A673 (cell line): Measurements from ENCODE around the gene HAUS3. TPM values are rescaled to one million over a fixed set of nuclear protein-coding genes. Genes with fewer than 3 reads are reported as not detected.

Experiments
- BruUV-seq: library from RNA; stranded (reverse); fragments of 400-500 nt; replicated peaks from 2 replicates; lab custom pipeline; 2021; lab: Mats Ljungman, UMichigan
- CTCF ChIA-PET: fragments of 300-600 bp; sonication (Branson Sonifier 250); formaldehyde crosslinking; loops from one replicate; lab custom pipeline; 2022; ENCODE audit warnings: antibody characterized with exemption; lab: Charles Lee
- POLR2A ChIA-PET: fragments of 300-600 bp; sonication (Branson Sonifier 250); formaldehyde crosslinking; loops from one replicate; lab custom pipeline; 2022; ENCODE audit warnings: antibody characterized with exemption; ENCODE audit not compliant: low non-redundant PET; lab: Charles Lee
- DNase-seq: peaks from one replicate; pipeline ENCODE4 v3.0.0-alpha.2; 2015; ENCODE audit warnings: low spot score
- H3K27ac ChIP-seq: fragments of 200-600 bp; sonication (generic); 2 replicates; pipeline ENCODE4 v1.5.1; 2016; ENCODE audit warnings: mixed run types, low read depth, mild to moderate bottlenecking, mixed read lengths, antibody characterized with exemption, low read length; ENCODE audit not compliant: poor library complexity, severe bottlenecking
- H3K27me3 ChIP-seq: fragments of 200-600 bp; sonication (generic); replicated peaks from 2 replicates; pipeline ENCODE4 v1.6.1; 2017; ENCODE audit warnings: mixed run types, low read depth, mild to moderate bottlenecking, mixed read lengths, antibody characterized with exemption, low read length; ENCODE audit not compliant: insufficient read depth, poor library complexity
- H3K36me3 ChIP-seq: fragments of 200-600 bp; sonication (generic); 2 replicates; pipeline ENCODE4 v1.6.1; 2016; ENCODE audit warnings: mixed run types, mild to moderate bottlenecking, mixed read lengths, antibody characterized with exemption, low read length; ENCODE audit not compliant: insufficient read depth, poor library complexity, severe bottlenecking
- H3K4me1 ChIP-seq: fragments of 200-600 bp; sonication (generic); 2 replicates; pipeline ENCODE4 v1.6.1; 2017; ENCODE audit warnings: mixed run types, mild to moderate bottlenecking, mixed read lengths, antibody characterized with exemption, low read length; ENCODE audit not compliant: insufficient read depth, poor library complexity, severe bottlenecking
- H3K4me3 ChIP-seq: fragments of 200-600 bp; sonication (generic); 2 replicates; pipeline ENCODE4 v1.5.1; 2016; ENCODE audit warnings: low read depth, mixed run types, mild to moderate bottlenecking, mixed read lengths, low read length; ENCODE audit not compliant: poor library complexity, severe bottlenecking
- H3K9me3 ChIP-seq: fragments of 200-600 bp; sonication (generic); 2 replicates; pipeline ENCODE4 v1.6.1; 2016; ENCODE audit warnings: mixed run types, low read depth, mild to moderate bottlenecking, mixed read lengths, antibody characterized with exemption, low read length; ENCODE audit not compliant: poor library complexity, severe bottlenecking
- EZH2 ChIP-seq: fragments of 200-600 bp; sonication (generic); IDR thresholded peaks from 2 replicates; pipeline ENCODE4 v1.6.1; 2017; ENCODE audit warnings: borderline replicate concordance, low read depth, mild to moderate bottlenecking, mixed read lengths, antibody characterized with exemption, low read length; ENCODE audit not compliant: poor library complexity, severe bottlenecking
- intact Hi-C: fragments of 100-400 bp; cut with micrococcal nuclease; formaldehyde crosslinking; loops from one replicate; pipeline ENCODE4 v1.10.0; 2022; ENCODE audit not compliant: unreplicated experiment
- total RNA-seq: library from RNA; stranded (reverse); gene quantifications from 2 replicates; pipeline ENCODE4 v1.2.3, GENCODE V29; 2021
- TF ChIP-seq, protein P1 (sequence below): fragments of 300-800, 200-600 bp; sonication (generic); conservative IDR thresholded peaks from 2 replicates; pipeline ENCODE4 v1.5.1; 2017; ENCODE audit warnings: low read depth, mild to moderate bottlenecking, antibody characterized with exemption, low read length, moderate library complexity, mixed read lengths

Gene HAUS3
- total RNA-seq, 1 experiment from 2014 or later, result 27.7 TPM

DNA sequence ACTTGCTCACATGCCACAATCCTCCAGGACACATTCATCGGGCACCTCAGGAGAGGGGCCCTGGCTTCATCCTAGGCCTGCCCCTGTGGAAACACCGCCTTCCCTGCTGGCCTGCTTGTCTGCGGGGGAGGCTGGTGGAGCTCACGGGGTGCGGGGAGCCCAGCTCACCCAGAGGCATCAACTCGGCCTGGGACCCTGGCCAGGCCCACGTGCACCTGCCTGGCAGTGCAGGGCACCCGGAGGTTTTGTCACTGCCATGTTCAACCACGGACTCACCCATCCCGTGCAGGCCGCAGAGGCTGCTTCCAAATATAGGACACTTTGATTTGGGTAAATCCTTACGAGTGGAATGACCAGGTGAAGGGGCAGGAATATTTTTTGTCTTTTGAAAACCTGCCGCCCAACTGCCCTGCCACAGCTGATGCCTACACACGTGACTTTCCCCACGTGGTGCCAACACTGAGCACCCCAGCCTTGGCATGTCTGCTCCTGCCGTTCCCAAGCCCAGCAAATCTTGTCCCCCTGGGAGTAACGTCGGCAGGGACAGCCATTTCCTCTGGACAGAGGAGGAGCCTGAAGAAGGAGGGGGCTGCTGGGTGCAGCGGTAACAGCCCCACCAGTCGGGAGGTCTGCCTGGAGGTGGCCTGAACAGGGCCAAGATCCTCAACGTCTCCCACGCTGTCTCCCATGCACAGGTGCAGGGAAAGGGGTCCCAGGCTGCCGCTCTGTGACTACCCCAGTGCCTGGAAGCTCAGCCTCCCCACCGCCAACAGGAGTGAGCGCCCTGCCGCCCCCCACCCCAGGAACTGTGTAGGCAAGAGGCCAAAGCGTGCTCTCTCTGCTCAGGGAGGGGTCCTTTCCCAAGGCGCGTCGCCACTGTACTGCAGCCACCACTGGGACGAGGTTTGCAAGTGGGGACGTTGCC lies 11.5 kb upstream of the HAUS3 start:
- Histone ChIP-seq H3K9me3 (no peaks in the 10 kb centered on the region), H3K27ac (no peak overlapping the region), H3K4me1 (peaks cover 20% of the 10 kb centered on the region), H3K27me3 (no peaks in the 10 kb centered on the region), H3K36me3 (no peaks in the 10 kb centered on the region), H3K4me3 (no peak overlapping the region)
- intact Hi-C loops, result no loop called here
- POLR2A ChIA-PET, result no interaction called here
- TF ChIP-seq, protein P1, sequence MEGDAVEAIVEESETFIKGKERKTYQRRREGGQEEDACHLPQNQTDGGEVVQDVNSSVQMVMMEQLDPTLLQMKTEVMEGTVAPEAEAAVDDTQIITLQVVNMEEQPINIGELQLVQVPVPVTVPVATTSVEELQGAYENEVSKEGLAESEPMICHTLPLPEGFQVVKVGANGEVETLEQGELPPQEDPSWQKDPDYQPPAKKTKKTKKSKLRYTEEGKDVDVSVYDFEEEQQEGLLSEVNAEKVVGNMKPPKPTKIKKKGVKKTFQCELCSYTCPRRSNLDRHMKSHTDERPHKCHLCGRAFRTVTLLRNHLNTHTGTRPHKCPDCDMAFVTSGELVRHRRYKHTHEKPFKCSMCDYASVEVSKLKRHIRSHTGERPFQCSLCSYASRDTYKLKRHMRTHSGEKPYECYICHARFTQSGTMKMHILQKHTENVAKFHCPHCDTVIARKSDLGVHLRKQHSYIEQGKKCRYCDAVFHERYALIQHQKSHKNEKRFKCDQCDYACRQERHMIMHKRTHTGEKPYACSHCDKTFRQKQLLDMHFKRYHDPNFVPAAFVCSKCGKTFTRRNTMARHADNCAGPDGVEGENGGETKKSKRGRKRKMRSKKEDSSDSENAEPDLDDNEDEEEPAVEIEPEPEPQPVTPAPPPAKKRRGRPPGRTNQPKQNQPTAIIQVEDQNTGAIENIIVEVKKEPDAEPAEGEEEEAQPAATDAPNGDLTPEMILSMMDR, result no peak
- TF ChIP-seq EZH2, result no peak
- CTCF ChIA-PET, result no interaction called here
- no TSS peak for BruUV-seq
- no peak for DNase-seq

DNA sequence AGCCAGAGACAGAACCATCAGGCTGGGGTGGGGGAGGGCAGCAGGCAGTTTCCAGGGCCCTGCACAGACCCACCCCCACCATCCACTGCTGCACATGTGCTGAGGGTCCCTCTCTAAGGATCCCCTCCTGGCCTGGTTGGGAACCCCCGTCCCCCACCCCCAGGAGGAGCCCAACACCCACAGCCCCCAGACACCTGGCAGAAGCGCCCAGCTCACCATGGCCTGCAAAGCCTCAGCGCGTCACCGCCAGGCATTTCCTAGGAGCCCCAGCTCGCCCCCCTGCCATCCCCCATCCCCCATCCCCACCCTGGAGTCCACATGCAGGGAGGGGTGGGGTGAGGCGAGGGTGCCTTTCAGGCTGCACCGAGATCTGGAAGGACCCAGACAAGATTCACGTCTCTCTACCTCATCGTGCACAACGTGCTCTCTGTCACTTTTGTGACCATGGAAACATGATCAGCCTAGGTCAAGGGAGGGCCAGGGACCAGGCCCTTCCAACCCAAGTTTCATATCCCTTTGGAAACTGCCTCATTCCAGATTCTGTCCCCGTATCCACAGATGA lies 10.7 kb upstream of the HAUS3 start:
- TF ChIP-seq, protein P1, result no peak
- no peak for TF ChIP-seq EZH2
- H3K36me3 ChIP-seq, result no peaks in the 10 kb centered on the region
- POLR2A ChIA-PET, result no interaction called here

DNA sequence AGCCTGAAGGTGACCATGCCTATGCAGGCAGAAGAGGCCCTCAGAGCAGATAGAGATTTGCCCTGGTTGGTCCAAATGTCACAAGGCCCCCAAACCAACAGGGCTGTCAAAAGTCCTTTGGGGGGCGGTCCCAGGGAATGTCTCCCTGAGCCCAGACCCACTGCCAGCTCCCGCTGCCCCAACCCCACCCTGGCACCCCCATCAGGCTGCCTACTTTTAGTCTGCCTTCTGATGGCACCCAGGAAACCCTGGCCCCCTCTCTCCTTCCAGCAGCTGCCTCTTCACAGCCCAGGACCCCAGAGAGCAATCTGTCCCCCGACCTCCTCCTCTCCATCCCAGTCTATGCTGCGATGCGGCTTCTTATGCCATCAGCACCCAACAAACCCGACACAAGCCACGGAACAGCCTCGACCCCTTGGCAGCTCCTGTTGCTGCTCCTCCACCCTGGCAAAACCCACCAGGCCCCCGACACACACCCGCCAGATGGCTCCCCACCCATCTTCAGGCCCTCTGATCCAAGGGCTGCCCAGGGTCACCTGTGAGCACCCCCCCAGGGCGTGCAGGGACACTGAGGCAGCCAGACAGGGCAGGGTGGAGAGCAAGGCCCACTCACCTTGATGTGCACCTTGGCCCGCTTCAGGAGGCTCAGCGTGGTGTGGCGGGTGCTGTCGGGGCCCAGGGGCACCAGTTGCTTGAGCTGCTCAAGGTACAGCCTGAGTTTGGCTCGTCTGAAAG lies 10.0 kb upstream of the HAUS3 start:
- BruUV-seq, result no TSS peak
- CTCF ChIA-PET, result no interaction called here
- DNase-seq, result no peak

More for the DNA sequence above, 10.7 kb upstream of the HAUS3 start:
- Histone ChIP-seq H3K27me3 (no peaks in the 10 kb centered on the region), H3K4me1 (peaks cover 20% of the 10 kb centered on the region), H3K27ac (no peak overlapping the region), H3K4me3 (no peak overlapping the region), H3K9me3 (no peaks in the 10 kb centered on the region)
- intact Hi-C loops, result no loop called here
- CTCF ChIA-PET, result no interaction called here
- DNase-seq, result no peak
- no TSS peak for BruUV-seq

More for the DNA sequence above, 10.0 kb upstream of the HAUS3 start:
- intact Hi-C loops, result no loop called here
- Histone ChIP-seq H3K4me3 (no peak overlapping the region), H3K36me3 (no peaks in the 10 kb centered on the region), H3K27me3 (no peaks in the 10 kb centered on the region), H3K4me1 (peaks cover 18% of the 10 kb centered on the region), H3K27ac (no peak overlapping the region), H3K9me3 (no peaks in the 10 kb centered on the region)
- POLR2A ChIA-PET, result no interaction called here
- TF ChIP-seq EZH2, result no peak
- TF ChIP-seq, protein P1, result no peak
